HepG2 (cell line): ENCODE data around the gene MAN1B1. TPM values are rescaled to one million over a fixed set of nuclear protein-coding genes. Genes with fewer than 3 reads are reported as not detected.

Experiments
- AGO2 ChIP-seq: fragments of 200-400 bp; formaldehyde crosslinking; optimal IDR thresholded peaks from 2 replicates; pipeline ENCODE3; 2017; ENCODE audit warnings: mild to moderate bottlenecking, low read depth, low read length, moderate library complexity
- MXI1 ChIP-seq: IDR thresholded peaks from 3 replicates; pipeline ENCODE4 v1.6.1; 2012; ENCODE audit warnings: low read depth, low read length, inconsistent platforms, borderline replicate concordance
- ZBTB3 ChIP-seq: sonication (generic); formaldehyde crosslinking; IDR thresholded peaks from 2 replicates; pipeline ENCODE4 v1.4.0; 2020; ENCODE audit warnings: low read depth, mild to moderate bottlenecking, moderate library complexity, missing genetic modification reagents, borderline replicate concordance
- ZKSCAN8 ChIP-seq: IDR thresholded peaks from 2 replicates; pipeline ENCODE4 v1.6.1; 2016; ENCODE audit warnings: borderline replicate concordance, missing genetic modification reagents, missing compliant biosample characterization
- ZNF138 ChIP-seq: sonication (generic); formaldehyde crosslinking; IDR thresholded peaks from 2 replicates; pipeline ENCODE4 v1.5.0; 2020; ENCODE audit warnings: mild to moderate bottlenecking, low read depth, missing genetic modification reagents
- ZNF333 ChIP-seq: sonication (generic); formaldehyde crosslinking; IDR thresholded peaks from 2 replicates; pipeline ENCODE4 v1.4.0; 2020; ENCODE audit warnings: mild to moderate bottlenecking, missing genetic modification reagents, borderline replicate concordance
- ZNF343 ChIP-seq: sonication (generic); formaldehyde crosslinking; IDR thresholded peaks from 2 replicates; pipeline ENCODE4 v1.4.0; 2020; ENCODE audit warnings: mild to moderate bottlenecking, missing genetic modification reagents
- ZNF660 ChIP-seq: sonication (generic); formaldehyde crosslinking; IDR thresholded peaks from 2 replicates; pipeline ENCODE4 v1.5.1; 2020; ENCODE audit warnings: mild to moderate bottlenecking, low read depth, missing genetic modification reagents, borderline replicate concordance
- ZNF775 ChIP-seq: sonication (generic); formaldehyde crosslinking; IDR thresholded peaks from 2 replicates; pipeline ENCODE4 v1.4.0; 2020; ENCODE audit warnings: missing genetic modification reagents, mild to moderate bottlenecking, moderate library complexity, borderline replicate concordance
- polyA plus RNA-seq, 8 experiments: library from polyadenylated mRNA; depleted of rRNA in 3 of 8; stranded (reverse) in 7 of 8; unstranded in 1 of 8; fragments of >200 nt; fragmentation: Illumina TruSeq in 4 of 8; extraction: Trizol in 4 of 8; gene quantifications; 2 replicates each; pipeline versions ENCODE4 v1.2.1 to v1.2.3, GENCODE V29; 2011 to 2016; ENCODE audit warnings: low read depth in 4 of 8, missing spikeins in 1 of 8, mixed read lengths in 1 of 8; ENCODE audit not compliant: insufficient read depth in 1 of 8
- total RNA-seq, 5 experiments: library from RNA; depleted of rRNA; stranded (reverse); fragments of >200 nt; fragmentation: Illumina TruSeq; extraction: Trizol; gene quantifications; 2 replicates each; pipeline ENCODE4 v1.2.3, GENCODE V29; 2016; ENCODE audit warnings: low read depth in 1 of 5
- TF ChIP-seq, protein P1 (sequence below): sonication (generic); formaldehyde crosslinking; IDR thresholded peaks from 2 replicates; pipeline ENCODE4 v1.5.0; 2020; ENCODE audit warnings: missing genetic modification reagents, mild to moderate bottlenecking, borderline replicate concordance
- TF ChIP-seq, protein P2 (sequence below): sonication (generic); formaldehyde crosslinking; IDR thresholded peaks from 2 replicates; pipeline ENCODE4 v1.9.0; 2021; ENCODE audit warnings: missing genetic modification reagents, mild to moderate bottlenecking, borderline replicate concordance
- TF ChIP-seq, protein P3 (sequence below): sonication (generic); formaldehyde crosslinking; IDR thresholded peaks from 2 replicates; pipeline ENCODE4 v1.5.1; 2020; ENCODE audit warnings: mild to moderate bottlenecking, missing genetic modification reagents, borderline replicate concordance
- TF ChIP-seq, protein P4 (sequence below): sonication (generic); formaldehyde crosslinking; IDR thresholded peaks from 2 replicates; pipeline ENCODE4 v1.8.0; 2022; ENCODE audit warnings: low read depth, missing genetic modification reagents
- TF ChIP-seq, protein P5 (sequence below): sonication (generic); formaldehyde crosslinking; IDR thresholded peaks from 2 replicates; pipeline ENCODE4 v1.4.0; 2020; ENCODE audit warnings: missing genetic modification reagents

MAN1B1 gene
- total and polyA plus RNA-seq, 2 of the 13 experiments (the other 11 are each of a cell fraction or from before 2014, with no cell fraction given), result 48.9 to 59.5 TPM

DNA sequence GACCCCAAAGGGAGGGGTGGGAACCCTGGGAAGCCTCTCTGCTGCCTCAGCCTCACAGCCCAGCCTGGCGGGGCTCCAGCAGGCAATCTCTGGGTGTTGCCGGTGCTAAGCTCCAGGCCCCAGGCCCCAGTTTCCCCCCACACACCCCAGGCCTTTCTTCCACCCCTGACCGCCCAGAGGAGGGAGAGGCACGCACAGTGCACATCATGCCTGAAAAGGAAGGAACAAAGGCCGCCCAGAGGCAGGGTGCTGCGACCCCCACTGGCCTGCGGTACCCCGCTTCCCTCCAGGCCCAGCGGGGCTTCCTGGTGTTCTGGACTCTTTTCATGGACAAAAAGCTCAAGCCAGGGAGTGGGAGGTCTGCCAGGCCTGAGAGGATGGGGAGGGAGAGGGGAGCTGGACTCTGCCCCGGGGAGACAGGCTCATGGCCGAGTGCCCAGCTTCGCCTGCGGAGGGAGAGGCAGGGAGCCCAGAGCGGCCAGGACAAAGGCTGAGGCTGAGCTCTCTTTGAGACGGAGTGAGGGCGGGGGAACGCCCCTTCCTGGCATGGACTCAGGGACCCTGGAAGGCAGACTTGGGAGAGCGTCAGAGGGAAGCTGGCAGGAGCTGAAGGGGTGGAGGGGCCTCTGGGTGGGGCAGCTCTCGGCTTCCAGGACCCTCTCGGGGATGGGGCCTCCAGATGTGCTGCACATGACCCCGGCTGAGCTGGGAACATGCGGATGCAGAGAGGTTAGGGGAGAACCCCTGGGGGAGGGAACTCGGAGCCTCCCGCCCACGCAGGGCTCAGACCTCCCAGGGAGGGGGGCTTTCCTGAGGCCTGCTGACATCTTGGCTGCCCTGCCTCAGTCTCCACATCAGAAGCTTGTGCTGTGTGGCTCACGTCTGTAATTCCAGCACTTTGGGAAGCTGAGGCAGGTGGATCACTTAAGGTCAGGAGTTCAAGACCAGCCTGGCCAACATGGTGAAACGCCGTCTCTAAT lies 31.1 kb upstream of the MAN1B1 start (continued):
- TF ChIP-seq, protein P1, sequence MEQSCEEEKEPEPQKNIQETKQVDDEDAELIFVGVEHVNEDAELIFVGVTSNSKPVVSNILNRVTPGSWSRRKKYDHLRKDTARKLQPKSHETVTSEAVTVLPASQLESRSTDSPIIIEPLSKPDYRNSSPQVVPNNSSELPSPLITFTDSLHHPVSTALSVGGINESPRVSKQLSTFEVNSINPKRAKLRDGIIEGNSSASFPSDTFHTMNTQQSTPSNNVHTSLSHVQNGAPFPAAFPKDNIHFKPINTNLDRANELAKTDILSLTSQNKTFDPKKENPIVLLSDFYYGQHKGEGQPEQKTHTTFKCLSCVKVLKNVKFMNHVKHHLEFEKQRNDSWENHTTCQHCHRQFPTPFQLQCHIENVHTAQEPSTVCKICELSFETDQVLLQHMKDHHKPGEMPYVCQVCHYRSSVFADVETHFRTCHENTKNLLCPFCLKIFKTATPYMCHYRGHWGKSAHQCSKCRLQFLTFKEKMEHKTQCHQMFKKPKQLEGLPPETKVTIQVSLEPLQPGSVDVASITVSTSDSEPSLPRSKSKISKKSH, result peak; percentile 96; the same call in 1 of the 2 replicates
- peak; percentile 14 for TF ChIP-seq AGO2
- TF ChIP-seq, protein P2, sequence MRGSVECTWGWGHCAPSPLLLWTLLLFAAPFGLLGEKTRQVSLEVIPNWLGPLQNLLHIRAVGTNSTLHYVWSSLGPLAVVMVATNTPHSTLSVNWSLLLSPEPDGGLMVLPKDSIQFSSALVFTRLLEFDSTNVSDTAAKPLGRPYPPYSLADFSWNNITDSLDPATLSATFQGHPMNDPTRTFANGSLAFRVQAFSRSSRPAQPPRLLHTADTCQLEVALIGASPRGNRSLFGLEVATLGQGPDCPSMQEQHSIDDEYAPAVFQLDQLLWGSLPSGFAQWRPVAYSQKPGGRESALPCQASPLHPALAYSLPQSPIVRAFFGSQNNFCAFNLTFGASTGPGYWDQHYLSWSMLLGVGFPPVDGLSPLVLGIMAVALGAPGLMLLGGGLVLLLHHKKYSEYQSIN (CRISPR knock-in tag), result no peak
- TF ChIP-seq ZNF660 (CRISPR knock-in tag), result no peak
- no peak; the same call in 2 of the 3 replicates for TF ChIP-seq MXI1
- TF ChIP-seq, protein P3, sequence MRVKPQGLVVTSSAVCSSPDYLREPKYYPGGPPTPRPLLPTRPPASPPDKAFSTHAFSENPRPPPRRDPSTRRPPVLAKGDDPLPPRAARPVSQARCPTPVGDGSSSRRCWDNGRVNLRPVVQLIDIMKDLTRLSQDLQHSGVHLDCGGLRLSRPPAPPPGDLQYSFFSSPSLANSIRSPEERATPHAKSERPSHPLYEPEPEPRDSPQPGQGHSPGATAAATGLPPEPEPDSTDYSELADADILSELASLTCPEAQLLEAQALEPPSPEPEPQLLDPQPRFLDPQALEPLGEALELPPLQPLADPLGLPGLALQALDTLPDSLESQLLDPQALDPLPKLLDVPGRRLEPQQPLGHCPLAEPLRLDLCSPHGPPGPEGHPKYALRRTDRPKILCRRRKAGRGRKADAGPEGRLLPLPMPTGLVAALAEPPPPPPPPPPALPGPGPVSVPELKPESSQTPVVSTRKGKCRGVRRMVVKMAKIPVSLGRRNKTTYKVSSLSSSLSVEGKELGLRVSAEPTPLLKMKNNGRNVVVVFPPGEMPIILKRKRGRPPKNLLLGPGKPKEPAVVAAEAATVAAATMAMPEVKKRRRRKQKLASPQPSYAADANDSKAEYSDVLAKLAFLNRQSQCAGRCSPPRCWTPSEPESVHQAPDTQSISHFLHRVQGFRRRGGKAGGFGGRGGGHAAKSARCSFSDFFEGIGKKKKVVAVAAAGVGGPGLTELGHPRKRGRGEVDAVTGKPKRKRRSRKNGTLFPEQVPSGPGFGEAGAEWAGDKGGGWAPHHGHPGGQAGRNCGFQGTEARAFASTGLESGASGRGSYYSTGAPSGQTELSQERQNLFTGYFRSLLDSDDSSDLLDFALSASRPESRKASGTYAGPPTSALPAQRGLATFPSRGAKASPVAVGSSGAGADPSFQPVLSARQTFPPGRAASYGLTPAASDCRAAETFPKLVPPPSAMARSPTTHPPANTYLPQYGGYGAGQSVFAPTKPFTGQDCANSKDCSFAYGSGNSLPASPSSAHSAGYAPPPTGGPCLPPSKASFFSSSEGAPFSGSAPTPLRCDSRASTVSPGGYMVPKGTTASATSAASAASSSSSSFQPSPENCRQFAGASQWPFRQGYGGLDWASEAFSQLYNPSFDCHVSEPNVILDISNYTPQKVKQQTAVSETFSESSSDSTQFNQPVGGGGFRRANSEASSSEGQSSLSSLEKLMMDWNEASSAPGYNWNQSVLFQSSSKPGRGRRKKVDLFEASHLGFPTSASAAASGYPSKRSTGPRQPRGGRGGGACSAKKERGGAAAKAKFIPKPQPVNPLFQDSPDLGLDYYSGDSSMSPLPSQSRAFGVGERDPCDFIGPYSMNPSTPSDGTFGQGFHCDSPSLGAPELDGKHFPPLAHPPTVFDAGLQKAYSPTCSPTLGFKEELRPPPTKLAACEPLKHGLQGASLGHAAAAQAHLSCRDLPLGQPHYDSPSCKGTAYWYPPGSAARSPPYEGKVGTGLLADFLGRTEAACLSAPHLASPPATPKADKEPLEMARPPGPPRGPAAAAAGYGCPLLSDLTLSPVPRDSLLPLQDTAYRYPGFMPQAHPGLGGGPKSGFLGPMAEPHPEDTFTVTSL, result peak; percentile 43; the same call in 1 of the 2 replicates
- no peak for TF ChIP-seq ZKSCAN8
- TF ChIP-seq ZBTB3, result no peak
- TF ChIP-seq ZNF343 (CRISPR knock-in tag), result no peak
- TF ChIP-seq, protein P4, sequence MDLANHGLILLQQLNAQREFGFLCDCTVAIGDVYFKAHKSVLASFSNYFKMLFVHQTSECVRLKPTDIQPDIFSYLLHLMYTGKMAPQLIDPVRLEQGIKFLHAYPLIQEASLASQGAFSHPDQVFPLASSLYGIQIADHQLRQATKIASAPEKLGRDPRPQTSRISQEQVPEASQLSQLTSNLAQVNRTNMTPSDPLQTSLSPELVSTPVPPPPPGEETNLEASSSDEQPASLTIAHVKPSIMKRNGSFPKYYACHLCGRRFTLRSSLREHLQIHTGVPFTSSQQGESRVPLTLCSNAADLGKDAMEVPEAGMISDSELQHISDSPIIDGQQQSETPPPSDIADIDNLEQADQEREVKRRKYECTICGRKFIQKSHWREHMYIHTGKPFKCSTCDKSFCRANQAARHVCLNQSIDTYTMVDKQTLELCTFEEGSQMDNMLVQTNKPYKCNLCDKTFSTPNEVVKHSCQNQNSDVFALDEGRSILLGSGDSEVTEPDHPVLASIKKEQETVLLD (CRISPR knock-in tag), result no peak
- no peak for TF ChIP-seq ZNF333 (CRISPR knock-in tag)
- TF ChIP-seq, protein P5, sequence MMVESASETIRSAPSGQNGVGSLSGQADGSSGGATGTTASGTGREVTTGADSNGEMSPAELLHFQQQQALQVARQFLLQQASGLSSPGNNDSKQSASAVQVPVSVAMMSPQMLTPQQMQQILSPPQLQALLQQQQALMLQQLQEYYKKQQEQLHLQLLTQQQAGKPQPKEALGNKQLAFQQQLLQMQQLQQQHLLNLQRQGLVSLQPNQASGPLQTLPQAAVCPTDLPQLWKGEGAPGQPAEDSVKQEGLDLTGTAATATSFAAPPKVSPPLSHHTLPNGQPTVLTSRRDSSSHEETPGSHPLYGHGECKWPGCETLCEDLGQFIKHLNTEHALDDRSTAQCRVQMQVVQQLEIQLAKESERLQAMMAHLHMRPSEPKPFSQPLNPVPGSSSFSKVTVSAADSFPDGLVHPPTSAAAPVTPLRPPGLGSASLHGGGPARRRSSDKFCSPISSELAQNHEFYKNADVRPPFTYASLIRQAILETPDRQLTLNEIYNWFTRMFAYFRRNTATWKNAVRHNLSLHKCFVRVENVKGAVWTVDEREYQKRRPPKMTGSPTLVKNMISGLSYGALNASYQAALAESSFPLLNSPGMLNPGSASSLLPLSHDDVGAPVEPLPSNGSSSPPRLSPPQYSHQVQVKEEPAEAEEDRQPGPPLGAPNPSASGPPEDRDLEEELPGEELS, result peak; percentile 60; the same call in 1 of the 2 replicates
- TF ChIP-seq ZNF138 (CRISPR knock-in tag), result 0 out of 2 replicates have a peak, but pooled peaks have one; percentile 67
- no peak for TF ChIP-seq ZNF775
